ENCODE measurements around the gene CREG1.
A peak's percentile ranks its signal among the peaks of the same experiment; 100 is the strongest.

Gene CREG1

DNA sequence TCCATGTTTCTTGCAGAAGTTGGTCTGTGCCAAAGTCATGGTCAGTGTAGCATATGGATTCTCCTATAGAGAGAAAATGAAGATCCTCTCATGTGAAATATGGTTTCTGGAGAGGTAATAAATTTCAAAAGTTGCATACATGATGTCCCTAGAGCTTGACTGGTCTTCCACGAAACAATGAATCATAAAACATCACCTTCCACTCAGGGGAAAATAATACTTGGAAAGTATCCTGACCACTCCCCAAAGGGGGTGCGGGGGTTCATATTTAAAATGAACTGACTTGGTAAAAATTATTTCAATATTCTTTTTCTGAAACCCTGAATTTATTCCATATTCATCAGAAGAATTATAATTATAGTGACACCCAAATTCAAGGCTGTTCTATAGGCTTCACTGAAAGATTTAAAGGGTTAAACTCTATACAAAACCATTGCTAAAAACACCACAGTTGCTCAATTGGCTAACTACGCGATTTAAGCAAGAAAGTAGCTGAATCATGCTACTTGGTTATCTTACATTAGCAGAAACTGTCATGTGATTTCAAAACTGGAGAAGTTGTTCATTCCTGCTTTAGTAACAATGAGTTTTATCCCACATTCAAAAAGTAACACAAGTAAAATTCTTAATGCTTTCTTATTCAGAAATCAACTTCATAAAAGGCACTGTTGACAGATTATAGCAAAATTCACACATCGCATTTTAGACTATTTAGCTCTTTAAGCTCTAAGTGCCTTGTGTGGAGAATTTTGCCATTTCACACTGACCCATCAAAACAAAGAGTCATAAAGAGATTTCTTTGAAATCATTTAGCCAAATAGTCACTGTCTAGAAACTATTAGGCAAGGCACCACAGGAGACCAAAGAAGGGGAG lies 5.3 kb downstream of the CREG1 start:
- Histone ChIP-seq H3K36me3 (ENCODE audit: insufficient read depth) (peaks cover 28% of the 10 kb centered on the region), H2AFZ (ENCODE audit: low read depth) (no peak overlapping the region), H3K4me2 (peak overlapping the region; percentile 67), H4K20me1 (ENCODE audit: insufficient read depth) (no peaks in the 10 kb centered on the region), H3K9ac (peak overlapping the region; percentile 10; the same call in 1 of the 2 replicates), H3K79me2 (ENCODE audit: insufficient read depth, low read depth) (peaks cover 89% of the 10 kb centered on the region), H3K4me3 (IDR thresholded peaks at IDR 0.05; ENCODE audit: insufficient read depth, low read depth, low read length) (peak overlapping the region; percentile 43), H3K27me3 (ENCODE audit: insufficient read depth, low read depth) (no peaks in the 10 kb centered on the region), H3K27ac (peak overlapping the region; percentile 57), H3K4me1 (ENCODE audit: low read depth, poor library complexity, severe bottlenecking) (peaks cover 92% of the 10 kb centered on the region)
- TF ChIP-seq, protein P1, sequence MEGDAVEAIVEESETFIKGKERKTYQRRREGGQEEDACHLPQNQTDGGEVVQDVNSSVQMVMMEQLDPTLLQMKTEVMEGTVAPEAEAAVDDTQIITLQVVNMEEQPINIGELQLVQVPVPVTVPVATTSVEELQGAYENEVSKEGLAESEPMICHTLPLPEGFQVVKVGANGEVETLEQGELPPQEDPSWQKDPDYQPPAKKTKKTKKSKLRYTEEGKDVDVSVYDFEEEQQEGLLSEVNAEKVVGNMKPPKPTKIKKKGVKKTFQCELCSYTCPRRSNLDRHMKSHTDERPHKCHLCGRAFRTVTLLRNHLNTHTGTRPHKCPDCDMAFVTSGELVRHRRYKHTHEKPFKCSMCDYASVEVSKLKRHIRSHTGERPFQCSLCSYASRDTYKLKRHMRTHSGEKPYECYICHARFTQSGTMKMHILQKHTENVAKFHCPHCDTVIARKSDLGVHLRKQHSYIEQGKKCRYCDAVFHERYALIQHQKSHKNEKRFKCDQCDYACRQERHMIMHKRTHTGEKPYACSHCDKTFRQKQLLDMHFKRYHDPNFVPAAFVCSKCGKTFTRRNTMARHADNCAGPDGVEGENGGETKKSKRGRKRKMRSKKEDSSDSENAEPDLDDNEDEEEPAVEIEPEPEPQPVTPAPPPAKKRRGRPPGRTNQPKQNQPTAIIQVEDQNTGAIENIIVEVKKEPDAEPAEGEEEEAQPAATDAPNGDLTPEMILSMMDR (conservative IDR thresholded peaks at IDR 0.05; ENCODE audit: low read depth, low read length), result no peak

DNA sequence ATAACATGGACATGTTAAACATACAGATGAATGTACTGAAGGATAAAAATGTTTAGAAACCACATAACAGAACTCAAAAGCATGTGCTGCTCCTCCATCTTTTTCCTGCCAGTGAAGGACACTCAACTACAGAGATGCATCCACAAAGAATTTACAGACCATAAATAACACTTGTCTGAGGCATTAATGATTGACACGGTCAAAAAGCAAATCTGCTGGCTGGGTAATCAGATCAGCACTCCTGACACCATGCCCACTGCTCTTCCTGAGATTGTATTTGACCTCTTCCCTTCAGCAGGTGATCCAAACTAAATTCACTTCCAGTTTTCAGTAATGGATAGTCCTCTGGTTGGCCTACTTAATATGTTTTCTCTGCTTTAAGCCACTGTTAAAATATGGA lies 6.6 kb downstream of the CREG1 start:
- Histone ChIP-seq H3K4me2 (peak overlapping the region; percentile 12), H4K20me1 (ENCODE audit: insufficient read depth) (no peaks in the 10 kb centered on the region), H2AFZ (ENCODE audit: low read depth) (no peak overlapping the region), H3K9ac (no peak overlapping the region), H3K4me3 (IDR thresholded peaks at IDR 0.05; ENCODE audit: insufficient read depth, low read depth, low read length) (no peak overlapping the region), H3K36me3 (ENCODE audit: insufficient read depth) (peaks cover 28% of the 10 kb centered on the region), H3K27ac (peak overlapping the region; percentile 6; the same call in 1 of the 2 replicates), H3K27me3 (ENCODE audit: insufficient read depth, low read depth) (no peaks in the 10 kb centered on the region), H3K79me2 (ENCODE audit: insufficient read depth, low read depth) (peaks cover 75% of the 10 kb centered on the region), H3K4me1 (ENCODE audit: low read depth, poor library complexity, severe bottlenecking) (peaks cover 100% of the 10 kb centered on the region)
- TF ChIP-seq, protein P1 (conservative IDR thresholded peaks at IDR 0.05; ENCODE audit: low read depth, low read length), result no peak

DNA sequence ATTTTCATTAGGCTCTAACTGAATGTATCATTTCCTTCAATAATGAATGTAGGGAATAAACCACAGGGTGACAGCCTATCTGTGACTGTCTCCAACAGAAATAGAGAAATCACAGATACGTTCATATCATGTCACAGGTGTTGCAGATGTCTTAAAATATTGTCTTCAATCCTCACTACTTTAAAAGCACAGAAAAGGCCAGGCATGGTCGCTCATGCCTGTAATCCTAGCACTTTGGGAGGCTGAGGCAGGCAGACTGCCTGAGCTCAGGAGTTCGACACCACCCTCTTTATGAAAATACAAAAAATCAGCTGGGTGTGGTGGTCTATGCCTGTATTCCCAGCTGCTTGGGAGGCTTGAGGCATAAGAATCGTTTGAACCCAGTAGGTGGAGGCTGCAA lies 8.2 kb downstream of the CREG1 start:
- Histone ChIP-seq H3K27ac (peak overlapping the region; percentile 90), H3K4me2 (peak overlapping the region; percentile 90), H3K4me3 (IDR thresholded peaks at IDR 0.05; ENCODE audit: insufficient read depth, low read depth, low read length) (no peak overlapping the region), H3K27me3 (ENCODE audit: insufficient read depth, low read depth) (no peaks in the 10 kb centered on the region), H3K36me3 (ENCODE audit: insufficient read depth) (peaks cover 36% of the 10 kb centered on the region), H2AFZ (ENCODE audit: low read depth) (no peak overlapping the region), H3K79me2 (ENCODE audit: insufficient read depth, low read depth) (peaks cover 60% of the 10 kb centered on the region), H3K4me1 (ENCODE audit: low read depth, poor library complexity, severe bottlenecking) (peaks cover 100% of the 10 kb centered on the region), H3K9ac (no peak overlapping the region), H4K20me1 (ENCODE audit: insufficient read depth) (no peaks in the 10 kb centered on the region)
- TF ChIP-seq, protein P1 (conservative IDR thresholded peaks at IDR 0.05; ENCODE audit: low read depth, low read length), result no peak

DNA sequence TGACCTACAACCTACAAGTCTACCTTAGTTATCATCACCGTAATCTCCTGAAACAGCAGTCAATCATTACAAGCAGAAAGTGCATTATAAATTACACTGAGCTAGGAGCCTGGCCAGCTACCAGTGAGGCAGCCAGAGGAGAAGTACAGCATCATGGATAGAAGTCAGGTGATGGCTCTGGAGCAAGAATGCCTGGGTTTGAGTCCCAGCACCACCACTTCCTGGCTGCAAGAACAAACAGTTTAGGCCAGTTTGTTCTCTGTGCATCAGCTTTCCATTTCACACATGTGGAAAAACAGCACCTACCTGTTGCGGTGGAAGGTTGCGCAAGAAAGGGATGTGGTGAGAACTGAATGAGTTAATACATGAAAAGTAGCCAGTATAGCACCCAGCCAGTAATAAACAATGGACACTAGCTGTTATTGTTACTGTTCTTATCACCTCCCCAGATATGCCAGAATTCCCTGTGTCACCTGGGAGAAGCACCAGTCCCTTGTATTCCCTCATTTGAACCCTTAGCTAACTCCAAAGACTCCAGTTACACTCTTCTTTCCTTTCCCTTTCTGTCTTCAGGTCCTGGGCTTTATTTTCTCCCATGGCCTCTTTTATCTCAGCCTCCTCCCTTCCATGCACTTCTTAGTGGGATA lies 9.0 kb downstream of the CREG1 start:
- Histone ChIP-seq H2AFZ (ENCODE audit: low read depth) (no peak overlapping the region), H3K36me3 (ENCODE audit: insufficient read depth) (peaks cover 36% of the 10 kb centered on the region), H3K27ac (peak overlapping the region; percentile 90), H4K20me1 (ENCODE audit: insufficient read depth) (no peaks in the 10 kb centered on the region), H3K4me1 (ENCODE audit: low read depth, poor library complexity, severe bottlenecking) (peaks cover 100% of the 10 kb centered on the region), H3K4me2 (peak overlapping the region; percentile 90), H3K27me3 (ENCODE audit: insufficient read depth, low read depth) (no peaks in the 10 kb centered on the region), H3K79me2 (ENCODE audit: insufficient read depth, low read depth) (peaks cover 52% of the 10 kb centered on the region), H3K9ac (no peak overlapping the region), H3K4me3 (IDR thresholded peaks at IDR 0.05; ENCODE audit: insufficient read depth, low read depth, low read length) (no peak overlapping the region)
- TF ChIP-seq, protein P1 (conservative IDR thresholded peaks at IDR 0.05; ENCODE audit: low read depth, low read length), result no peak; the same call in 1 of the 2 replicates
